GM21717 (cell line): ENCODE results near the gene RAB40A.

Experiments
- ATAC-seq: cut with Tn5 transposase; IDR thresholded peaks from one replicate; pipeline ENCODE4 v1.9.1; 2021; ENCODE audit warnings: mild to moderate bottlenecking, moderate library complexity; ENCODE audit not compliant: unreplicated experiment

The RAB40A gene, protein sequence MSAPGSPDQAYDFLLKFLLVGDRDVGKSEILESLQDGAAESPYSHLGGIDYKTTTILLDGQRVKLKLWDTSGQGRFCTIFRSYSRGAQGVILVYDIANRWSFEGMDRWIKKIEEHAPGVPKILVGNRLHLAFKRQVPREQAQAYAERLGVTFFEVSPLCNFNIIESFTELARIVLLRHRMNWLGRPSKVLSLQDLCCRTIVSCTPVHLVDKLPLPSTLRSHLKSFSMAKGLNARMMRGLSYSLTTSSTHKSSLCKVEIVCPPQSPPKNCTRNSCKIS

GRCh38 chrX:103519389-103519788 is at the start of gene RAB40A:
TSS of gene RAB40A (minus strand) at chrX:103519489. CDS start at chrX:103500756, 18,733 bp downstream.
- no peak for ATAC-seq

DNA sequence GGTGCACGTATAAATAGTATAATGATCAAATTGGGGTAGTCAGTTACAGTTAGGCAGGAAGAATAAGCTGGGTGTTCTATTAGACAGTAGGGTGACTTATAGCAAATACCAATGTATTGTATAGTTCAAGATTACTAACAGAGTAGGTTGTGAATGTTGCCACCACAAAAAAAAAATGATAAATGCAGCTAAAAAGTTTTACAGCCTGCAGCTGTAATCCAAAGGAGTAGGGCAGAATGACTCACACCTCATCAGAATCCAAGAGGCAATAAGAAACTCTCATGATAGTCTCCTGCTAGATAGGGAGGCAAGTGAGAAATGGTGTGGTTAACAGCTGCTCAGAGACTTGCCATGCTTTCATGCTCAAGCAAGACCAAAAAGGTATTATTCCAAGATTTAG is 46.5 kb upstream of the RAB40A start:
- ATAC-seq, result peak; percentile 55

GRCh38 chrX:103565197-103565596 is 45.9 kb upstream of the RAB40A start:
- peak; percentile 86 for ATAC-seq

- ATAC-seq, result no peak
Observed at GRCh38 chrX:103562801-103563200, 43.5 kb upstream of the RAB40A start.

DNA sequence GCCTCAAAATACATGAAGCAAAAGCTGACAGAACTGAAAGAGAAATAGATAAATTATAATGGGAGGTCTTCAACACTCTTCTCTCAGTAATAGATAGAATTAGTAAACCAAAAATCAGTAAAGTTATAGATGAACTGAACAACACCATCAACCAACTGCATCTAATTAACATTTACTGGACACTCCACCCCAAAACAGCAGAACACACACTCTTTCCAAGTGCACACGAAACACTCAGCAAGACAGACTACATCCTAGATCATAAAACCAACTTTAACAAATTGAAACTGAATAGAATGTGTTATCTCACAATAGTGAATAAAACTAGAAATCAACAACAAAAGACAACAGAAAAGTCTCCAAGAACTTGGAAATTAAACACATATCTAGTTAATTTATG is 41.0 kb upstream of the RAB40A start:
- no peak for ATAC-seq

GRCh38 chrX:103556963-103557612 is 37.8 kb upstream of the RAB40A start:
- no peak for ATAC-seq

- peak; percentile 96 for ATAC-seq
Observed at GRCh38 chrX:103554687-103555424, 35.6 kb upstream of the RAB40A start.

DNA sequence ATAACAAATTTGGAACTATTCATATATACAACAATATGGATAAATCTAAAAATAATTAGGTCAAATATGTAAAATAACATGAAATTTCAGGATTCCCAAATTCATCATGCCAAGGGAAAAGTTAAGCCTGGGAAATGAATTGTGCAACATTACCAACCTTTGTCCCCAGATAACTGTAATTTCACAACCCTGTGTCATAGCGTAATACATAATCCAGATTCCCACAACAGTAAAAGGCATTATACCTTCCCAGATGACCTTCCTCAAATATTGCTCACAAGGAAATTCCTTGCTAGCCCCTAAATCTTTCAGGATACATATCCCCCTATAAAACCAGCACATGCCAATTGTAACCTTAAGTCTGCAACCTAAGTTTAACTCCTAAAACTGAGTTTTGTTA is 32.9 kb upstream of the RAB40A start:
- no peak for ATAC-seq

- no peak for ATAC-seq
Observed at GRCh38 chrX:103550415-103551051, 31.2 kb upstream of the RAB40A start.

DNA sequence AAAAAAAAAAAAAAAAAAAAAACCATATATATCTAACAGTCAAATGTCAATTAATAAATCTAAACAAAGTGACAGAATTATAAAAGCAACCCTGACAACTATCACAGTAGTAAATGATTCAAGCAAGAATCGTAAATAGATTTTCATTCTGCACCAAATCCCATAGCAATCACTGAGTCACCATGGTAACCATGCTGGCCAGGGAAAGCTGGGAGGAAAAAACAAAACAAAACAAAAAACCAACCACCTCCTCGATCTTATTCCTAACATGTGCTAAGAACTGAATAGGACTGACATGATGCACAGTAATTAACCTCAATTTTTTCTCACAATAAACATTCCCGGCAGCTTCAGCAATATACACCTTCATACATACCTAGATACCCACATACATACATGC is 30.6 kb upstream of the RAB40A start:
- no peak for ATAC-seq

DNA sequence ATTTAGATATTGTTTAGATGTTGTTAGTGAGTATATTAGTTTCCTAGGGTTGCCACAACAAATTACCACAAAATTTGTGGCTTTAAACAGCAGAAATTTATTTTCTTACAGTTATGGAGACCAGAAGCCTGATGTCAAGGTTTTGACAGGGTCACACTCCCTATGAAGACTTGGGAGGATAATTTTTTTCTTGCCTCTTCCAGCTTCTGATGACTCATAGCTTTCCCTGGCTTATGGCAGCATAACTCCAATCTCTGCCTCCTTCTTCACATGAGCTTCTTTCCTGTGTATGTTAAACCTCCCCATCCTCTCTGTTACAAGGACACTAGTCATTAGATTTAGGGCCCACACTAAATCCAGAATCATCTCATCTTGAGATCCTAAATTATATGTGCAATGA is 20.9 kb upstream of the RAB40A start:
- no peak for ATAC-seq

- ATAC-seq, result no peak
Observed at GRCh38 chrX:103539695-103540094, 20.4 kb upstream of the RAB40A start.

DNA sequence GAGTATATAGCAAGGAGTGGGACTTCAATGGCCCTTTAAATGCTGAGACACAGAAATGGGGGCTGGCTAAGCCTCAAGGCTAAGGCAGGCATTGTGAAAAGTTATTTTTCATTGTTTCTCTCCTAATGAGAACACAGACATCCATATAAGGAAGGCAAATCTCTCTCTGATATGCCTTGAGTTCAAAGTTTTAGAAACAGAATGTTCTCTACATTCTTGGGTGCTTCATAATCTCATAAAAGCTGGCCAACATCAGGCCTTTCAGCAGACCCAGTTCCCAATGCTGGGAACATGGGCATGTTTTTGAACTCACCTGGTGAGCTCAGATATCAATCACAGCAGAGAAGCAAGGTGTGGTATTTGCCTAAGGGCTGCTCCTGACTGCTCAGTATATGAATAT is 19.4 kb upstream of the RAB40A start:
- no peak for ATAC-seq

DNA sequence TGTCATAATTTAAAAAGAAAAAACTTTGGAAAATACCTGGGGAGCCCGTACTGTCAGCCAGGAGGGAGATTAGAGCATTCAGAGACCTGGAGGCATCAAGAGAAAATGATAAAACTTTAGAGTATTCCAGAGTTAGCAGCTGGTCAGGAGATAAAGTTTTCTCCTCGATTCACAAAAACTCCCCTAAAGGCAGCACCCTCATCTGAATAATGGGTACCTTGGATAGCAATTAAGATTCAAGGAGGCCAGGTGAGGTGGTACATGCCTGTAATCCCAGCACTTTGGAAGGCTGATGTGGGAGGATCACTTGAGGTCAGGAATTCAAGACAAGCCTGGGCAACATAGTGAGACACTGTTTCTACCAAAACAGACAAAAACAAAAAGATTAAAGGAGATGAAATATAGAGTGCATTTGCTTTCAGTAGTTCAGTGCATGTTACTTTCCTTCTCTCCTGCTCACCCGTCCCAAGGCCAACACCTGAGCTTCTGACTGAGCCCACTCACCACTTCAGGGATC is 18.6 kb upstream of the RAB40A start:
- no peak for ATAC-seq

- ATAC-seq, result no peak
Observed at GRCh38 chrX:103536732-103537131, 17.4 kb upstream of the RAB40A start.

GRCh38 chrX:103536071-103536470 is 16.8 kb upstream of the RAB40A start:
- no peak for ATAC-seq

DNA sequence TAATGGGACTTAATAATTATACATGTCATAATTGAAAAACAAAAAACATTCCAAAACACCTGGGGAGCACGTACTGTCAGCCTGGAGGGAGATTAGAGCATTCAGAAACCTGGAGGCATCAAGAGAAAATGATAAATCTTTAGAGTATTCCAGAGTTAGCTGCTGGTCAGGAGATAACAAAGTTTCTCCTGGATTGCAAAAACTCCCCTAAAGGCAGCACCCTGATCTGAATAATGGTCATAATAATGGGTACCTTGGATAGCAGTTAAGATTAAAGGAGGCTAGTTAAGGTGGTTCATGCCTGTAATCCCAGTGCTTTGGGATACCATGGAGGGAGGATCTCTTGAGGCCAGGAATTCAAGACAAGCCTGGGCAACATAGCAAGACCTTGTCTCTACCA is 15.9 kb upstream of the RAB40A start:
- no peak for ATAC-seq

GRCh38 chrX:103533511-103534216 is 14.4 kb upstream of the RAB40A start:
- no peak for ATAC-seq

GRCh38 chrX:103531002-103531401 is 11.7 kb upstream of the RAB40A start:
- no peak for ATAC-seq

DNA sequence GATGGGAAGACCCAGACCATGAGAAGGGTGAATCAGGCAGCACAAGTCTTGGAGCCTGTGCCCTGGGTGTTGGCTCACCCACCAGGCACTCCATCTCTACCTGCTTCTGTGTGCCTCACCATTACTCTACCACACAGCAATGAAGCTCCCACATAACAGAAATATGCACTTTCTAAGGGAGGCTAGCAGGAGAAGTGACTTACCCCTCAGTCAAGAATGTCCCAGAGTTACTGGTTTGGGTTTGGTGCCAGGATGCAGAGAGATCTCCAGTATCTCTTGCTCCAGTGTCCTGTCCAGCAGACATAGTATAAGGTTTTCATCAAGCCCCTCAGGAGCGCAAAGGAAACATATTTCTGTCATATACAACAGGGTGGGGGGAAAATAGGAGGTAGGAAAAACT is 11.3 kb upstream of the RAB40A start:
- no peak for ATAC-seq

GRCh38 chrX:103529550-103529949 is 10.3 kb upstream of the RAB40A start:
- no peak for ATAC-seq
